Fibroblast of pulmonary artery (primary cell): ENCODE measurements around the gene HOXC13.

Experiments used
- DNase-seq: peaks from one replicate; pipeline ENCODE4 v3.0.0-alpha.2; 2010; ENCODE audit warnings: low read depth
- H3K4me3 ChIP-seq: replicated peaks from 2 replicates; pipeline ENCODE4 v1.5.1; 2011; ENCODE audit warnings: low read depth, mild to moderate bottlenecking, control low read depth, low read length, moderate library complexity
- CTCF ChIP-seq: IDR thresholded peaks from 2 replicates; pipeline ENCODE4 v1.5.1; 2011; ENCODE audit warnings: mild to moderate bottlenecking, control low read depth, low read length, inconsistent platforms; ENCODE audit errors: missing control alignments

HOXC13 gene

GRCh38 chr12:53948650-53949593 lies 10.3 kb downstream of the HOXC13 start:
- no peak overlapping the region for H3K4me3 ChIP-seq
- DNase-seq = no peak
- TF ChIP-seq CTCF = no peak

GRCh38 chr12:53949631-53950436 lies 11.2 kb downstream of the HOXC13 start:
- H3K4me3 ChIP-seq = no peak overlapping the region
- TF ChIP-seq CTCF = no peak
- no peak for DNase-seq

GRCh38 chr12:53950437-53950773 lies 11.8 kb downstream of the HOXC13 start:
- no peak for DNase-seq
- TF ChIP-seq CTCF = no peak

GRCh38 chr12:53950789-53951576 lies 12.4 kb downstream of the HOXC13 start:
- no peak overlapping the region for H3K4me3 ChIP-seq
- no peak for TF ChIP-seq CTCF
- no peak for DNase-seq

More at GRCh38 chr12:53950437-53950773, 11.8 kb downstream of the HOXC13 start:
- no peak overlapping the region for H3K4me3 ChIP-seq

- TF ChIP-seq CTCF = no peak
- H3K4me3 ChIP-seq = no peak overlapping the region
- DNase-seq = no peak
Observed at GRCh38 chr12:53951577-53952334, 13.1 kb downstream of the HOXC13 start.

GRCh38 chr12:53952335-53952694 lies 13.7 kb downstream of the HOXC13 start:
- DNase-seq = no peak
- H3K4me3 ChIP-seq = no peak overlapping the region
- no peak for TF ChIP-seq CTCF
